ENCODE measurements around the gene C1QB.
A peak's percentile ranks its signal among the peaks of the same experiment; 100 is the strongest.

C1QB gene

GRCh38 chr1:22635436-22635835, 17.6 kb upstream of the C1QB start:
- no peak for DNase-seq (ENCODE audit: low read depth in 2 of 2)

DNA sequence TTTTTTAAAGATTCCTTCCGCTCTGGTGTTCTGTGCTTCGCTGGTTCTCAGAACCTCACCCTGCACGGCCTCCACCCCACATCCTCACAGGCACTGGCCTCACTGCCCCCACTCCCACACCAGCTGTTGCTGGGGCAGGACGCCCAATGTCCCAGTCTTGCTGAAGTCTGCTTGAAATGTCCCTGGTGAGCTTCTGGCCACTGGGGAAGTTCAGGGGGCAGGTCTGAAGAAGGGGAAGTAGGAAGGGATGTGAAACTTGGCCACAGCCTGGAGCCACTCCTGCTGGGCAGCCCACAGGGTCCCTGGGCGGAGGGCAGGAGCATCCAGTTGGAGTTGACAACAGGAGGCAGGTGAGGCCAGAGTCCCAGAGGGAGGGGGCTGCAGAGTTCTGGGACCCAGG, 16.7 kb upstream of the C1QB start, which contains the start of gene C1QA:
Gene C1QA, plus strand, starts transcription at position 276 of the 400 bp plus-strand sequence. CDS start 989 bp downstream, outside the sequence.
- DNase-seq (ENCODE audit: low read depth in 2 of 2): no peak

- DNase-seq (ENCODE audit: low read depth in 2 of 2): no peak
Observed at GRCh38 chr1:22636927-22637326, 16.1 kb upstream of the C1QB start.

GRCh38 chr1:22637907-22638445, 15.1 kb upstream of the C1QB start:
- no peak for DNase-seq (ENCODE audit: low read depth in 2 of 2)

DNA sequence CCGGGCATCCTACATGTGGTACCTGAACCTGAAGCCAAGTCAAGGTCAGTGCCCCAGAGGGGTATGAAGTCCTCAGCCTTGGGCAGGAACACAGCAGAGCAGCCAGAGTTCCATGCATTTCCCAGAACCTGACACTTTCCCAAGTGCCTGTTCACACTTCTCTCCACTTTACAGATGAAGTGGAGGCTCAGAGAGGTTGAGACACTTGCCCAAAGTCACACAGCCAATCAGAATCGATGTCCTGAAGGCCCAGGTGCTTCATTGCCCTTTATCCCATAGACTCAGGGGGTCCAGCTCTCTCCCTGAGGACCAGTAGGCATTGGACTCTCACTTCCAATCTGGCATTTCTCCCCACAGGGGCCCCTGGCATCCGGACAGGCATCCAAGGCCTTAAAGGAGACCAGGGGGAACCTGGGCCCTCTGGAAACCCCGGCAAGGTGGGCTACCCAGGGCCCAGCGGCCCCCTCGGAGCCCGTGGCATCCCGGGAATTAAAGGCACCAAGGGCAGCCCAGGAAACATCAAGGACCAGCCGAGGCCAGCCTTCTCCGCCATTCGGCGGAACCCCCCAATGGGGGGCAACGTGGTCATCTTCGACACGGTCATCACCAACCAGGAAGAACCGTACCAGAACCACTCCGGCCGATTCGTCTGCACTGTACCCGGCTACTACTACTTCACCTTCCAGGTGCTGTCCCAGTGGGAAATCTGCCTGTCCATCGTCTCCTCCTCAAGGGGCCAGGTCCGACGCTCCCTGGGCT, 14.4 kb upstream of the C1QB start:
- DNase-seq (ENCODE audit: low read depth in 2 of 2): no peak

DNA sequence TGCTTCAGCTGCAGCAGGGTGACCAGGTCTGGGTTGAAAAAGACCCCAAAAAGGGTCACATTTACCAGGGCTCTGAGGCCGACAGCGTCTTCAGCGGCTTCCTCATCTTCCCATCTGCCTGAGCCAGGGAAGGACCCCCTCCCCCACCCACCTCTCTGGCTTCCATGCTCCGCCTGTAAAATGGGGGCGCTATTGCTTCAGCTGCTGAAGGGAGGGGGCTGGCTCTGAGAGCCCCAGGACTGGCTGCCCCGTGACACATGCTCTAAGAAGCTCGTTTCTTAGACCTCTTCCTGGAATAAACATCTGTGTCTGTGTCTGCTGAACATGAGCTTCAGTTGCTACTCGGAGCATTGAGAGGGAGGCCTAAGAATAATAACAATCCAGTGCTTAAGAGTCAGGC, 13.8 kb upstream of the C1QB start:
- DNase-seq (ENCODE audit: low read depth in 2 of 2): no peak

GRCh38 chr1:22641247-22641646, 11.8 kb upstream of the C1QB start:
- DNase-seq (ENCODE audit: low read depth in 2 of 2): no peak

DNA sequence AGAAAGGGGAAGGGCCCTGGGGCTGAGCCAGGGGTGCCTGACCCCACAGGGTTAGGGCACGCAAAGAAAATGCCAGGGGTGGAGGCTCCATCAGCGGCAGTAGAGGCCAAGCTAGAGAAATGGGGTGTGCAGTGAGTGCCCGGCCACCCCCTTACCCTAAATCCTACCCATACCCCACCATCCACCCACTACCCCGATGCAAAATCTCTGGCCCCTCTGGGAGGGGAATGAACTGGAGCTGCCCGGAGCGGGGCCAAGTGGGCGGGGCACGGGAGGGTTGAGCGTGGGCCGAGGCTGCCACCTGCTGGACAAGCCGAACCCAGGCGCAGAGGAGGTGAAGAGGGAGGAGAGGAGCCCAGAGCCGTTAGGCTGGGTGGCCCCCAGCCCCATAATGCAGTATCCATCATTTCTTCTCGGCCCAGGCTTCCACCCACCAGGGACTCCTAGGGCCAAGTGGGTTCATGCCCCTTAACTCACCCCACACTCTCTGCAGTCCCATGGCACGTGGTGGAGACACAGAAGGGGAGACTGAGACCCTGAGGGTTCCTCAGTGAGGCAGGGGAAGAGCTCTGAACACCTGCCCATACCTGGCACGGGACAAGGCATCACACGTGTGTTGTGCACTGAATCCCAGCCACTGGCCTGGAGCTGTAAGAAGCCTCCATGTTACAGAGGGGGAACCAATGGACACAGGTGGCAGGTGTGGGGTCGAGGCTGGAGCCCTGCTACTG, 11.0 kb upstream of the C1QB start:
- peak; percentile 45 to 46 for DNase-seq (ENCODE audit: low read depth in 2 of 2)

DNA sequence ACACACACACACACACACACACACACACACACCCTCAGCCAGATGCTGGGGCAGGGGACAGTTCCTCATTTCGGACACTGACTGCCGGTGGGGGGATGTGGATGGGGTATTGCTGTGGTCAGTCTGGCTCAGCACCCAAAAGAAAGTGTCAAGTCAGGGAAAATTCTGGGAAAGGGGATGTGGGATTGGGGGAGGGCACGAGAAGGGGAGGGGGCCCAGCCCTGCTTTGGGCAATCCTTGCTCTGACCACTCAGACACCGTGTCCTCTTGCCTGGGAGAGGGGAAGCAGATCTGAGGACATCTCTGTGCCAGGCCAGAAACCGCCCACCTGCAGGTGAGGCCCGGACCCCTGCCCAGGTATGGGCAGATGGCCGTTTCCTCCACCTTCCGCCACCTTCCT, 9.7 kb upstream of the C1QB start, which contains the start of gene C1QC:
Gene C1QC, plus strand, starts transcription at position 253 of the 400 bp plus-strand sequence. CDS start 391 bp downstream, outside the sequence.
- DNase-seq (ENCODE audit: low read depth in 2 of 2): no peak

DNA sequence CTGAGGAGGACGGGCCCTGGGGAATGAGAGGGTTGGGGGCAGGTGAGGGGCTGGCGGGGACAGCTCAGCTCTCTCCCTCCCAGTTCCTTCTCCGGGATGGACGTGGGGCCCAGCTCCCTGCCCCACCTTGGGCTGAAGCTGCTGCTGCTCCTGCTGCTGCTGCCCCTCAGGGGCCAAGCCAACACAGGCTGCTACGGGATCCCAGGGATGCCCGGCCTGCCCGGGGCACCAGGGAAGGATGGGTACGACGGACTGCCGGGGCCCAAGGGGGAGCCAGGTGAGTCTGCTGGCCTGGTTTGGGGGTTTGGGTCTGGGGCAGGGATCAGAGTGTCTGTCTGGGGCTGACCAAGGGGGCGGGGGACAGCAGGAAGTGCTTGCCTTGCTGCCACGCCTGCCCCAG, 9.1 kb upstream of the C1QB start:
- DNase-seq (ENCODE audit: low read depth in 2 of 2): no peak

DNA sequence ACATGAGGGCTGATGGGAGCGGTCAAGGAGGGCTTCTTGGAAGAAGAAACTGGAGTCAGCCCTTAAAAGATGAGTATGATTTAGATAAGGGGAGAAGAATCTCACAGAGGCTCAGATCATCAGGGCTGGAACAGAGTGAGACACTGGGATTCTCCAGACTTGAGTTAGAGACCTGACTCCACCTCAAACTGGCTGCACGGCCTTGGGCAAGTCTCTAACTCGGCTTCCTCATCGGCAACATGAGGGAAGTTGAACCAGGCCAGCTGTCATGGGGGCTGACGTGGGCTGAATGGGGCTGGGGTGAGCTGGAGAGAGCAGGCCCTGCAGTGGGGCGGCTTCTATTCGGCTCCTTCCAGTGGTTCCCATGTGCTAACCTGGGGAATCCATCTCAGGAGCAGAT, 7.1 kb upstream of the C1QB start:
- no peak for DNase-seq (ENCODE audit: low read depth in 2 of 2)

DNA sequence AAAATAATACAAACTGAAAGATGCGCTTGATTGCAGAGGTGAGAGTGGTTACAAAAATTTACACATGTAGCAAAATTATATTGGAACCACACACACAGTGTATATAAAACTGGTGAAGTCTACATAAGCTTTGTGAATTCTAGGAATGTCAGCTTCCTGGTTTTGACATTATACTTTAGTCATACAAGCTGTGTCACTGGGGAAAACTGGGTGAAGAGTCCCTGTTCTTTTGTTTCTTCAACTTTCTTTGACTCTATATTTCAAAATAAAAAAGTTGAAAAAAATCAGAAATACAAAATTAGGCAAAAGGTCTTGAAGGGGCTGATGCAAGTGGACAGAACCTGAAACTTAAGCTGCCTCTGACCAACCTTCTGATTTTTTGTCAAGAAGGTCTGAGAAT, 6.7 kb upstream of the C1QB start:
- no peak for DNase-seq (ENCODE audit: low read depth in 2 of 2)

DNA sequence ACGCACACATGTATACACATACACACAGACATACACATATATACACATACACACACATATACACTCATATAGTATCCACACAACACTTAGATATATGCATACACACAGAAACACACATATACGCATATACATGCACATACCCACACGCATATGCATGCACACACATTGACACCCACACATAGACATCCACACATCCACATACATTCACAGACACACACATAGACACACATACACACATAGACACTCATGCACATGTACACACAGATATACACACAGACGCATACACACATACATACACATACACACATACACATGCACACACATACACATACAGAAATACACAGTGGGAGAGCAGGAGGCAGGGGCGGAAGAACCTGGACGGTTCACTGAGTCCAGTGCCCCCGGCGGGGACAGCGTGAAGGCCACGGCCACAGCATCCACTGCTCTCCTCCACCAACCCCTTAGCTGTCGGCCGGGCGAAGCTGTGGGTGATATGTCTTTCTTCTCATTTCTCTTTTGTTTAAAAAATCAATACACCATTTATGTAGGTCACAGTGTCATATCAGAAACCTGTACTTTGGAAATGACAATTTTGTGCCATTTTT, 2.8 kb upstream of the C1QB start:
- no peak for DNase-seq (ENCODE audit: low read depth in 2 of 2)

GRCh38 chr1:22651941-22652856, 837 bp upstream of the C1QB start:
- no peak for DNase-seq (ENCODE audit: low read depth in 2 of 2)

GRCh38 chr1:22654692-22655091, 1.7 kb downstream of the C1QB start:
- DNase-seq (ENCODE audit: low read depth in 2 of 2): no peak

GRCh38 chr1:22658385-22659163, 5.5 kb downstream of the C1QB start:
- no peak for DNase-seq (ENCODE audit: low read depth in 2 of 2)

- DNase-seq (ENCODE audit: low read depth in 2 of 2): no peak
Observed at GRCh38 chr1:22660716-22661241, 7.7 kb downstream of the C1QB start.

GRCh38 chr1:22661880-22662279, 8.8 kb downstream of the C1QB start:
- DNase-seq (ENCODE audit: low read depth in 2 of 2): no peak

DNA sequence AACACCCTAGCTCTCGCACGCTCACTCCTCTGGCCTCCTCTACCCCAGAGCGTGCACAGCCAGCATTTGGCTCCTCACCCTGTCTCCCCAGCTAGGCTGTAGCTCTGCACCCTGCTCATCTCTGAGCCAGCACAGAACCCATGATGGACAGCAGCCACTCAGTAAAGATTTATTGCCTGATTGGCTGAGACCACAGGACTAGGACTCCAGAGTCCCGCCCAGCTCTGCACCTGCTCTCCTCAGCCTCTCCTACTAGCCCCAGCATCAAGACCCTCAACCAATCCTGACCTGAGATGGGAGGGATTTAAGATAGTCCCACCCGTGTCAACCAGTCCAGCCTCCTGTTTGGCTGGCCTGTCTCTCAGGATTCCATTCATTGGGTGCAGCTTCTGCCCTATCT, 9.3 kb downstream of the C1QB start:
- no peak for DNase-seq (ENCODE audit: low read depth in 2 of 2)

- DNase-seq (ENCODE audit: low read depth in 2 of 2): no peak
Observed at GRCh38 chr1:22662986-22663408, 10.0 kb downstream of the C1QB start.

All from stimulated activated CD8-positive, alpha-beta memory T cell treated with anti-CD3 and anti-CD28 coated beads, Interleukin-15, amount 100 ng/mL, for 48 hours (primary cell).